DND-41 (cell line): ENCODE measurements around the gene GRIA1.

Experiments used
- EZH2 ChIP-seq: IDR thresholded peaks from 3 replicates; pipeline ENCODE4 v1.6.1; 2012; ENCODE audit warnings: borderline replicate concordance, low read depth, mild to moderate bottlenecking, moderate library complexity, low read length, inconsistent platforms; ENCODE audit not compliant: severe bottlenecking
- TF ChIP-seq, protein P1 (sequence below): IDR thresholded peaks from 2 replicates; pipeline ENCODE4 v1.5.1; 2012; ENCODE audit warnings: borderline replicate concordance, low read length, moderate library complexity, mild to moderate bottlenecking; ENCODE audit not compliant: poor library complexity, severe bottlenecking; ENCODE audit errors: extremely low read depth

DNA sequence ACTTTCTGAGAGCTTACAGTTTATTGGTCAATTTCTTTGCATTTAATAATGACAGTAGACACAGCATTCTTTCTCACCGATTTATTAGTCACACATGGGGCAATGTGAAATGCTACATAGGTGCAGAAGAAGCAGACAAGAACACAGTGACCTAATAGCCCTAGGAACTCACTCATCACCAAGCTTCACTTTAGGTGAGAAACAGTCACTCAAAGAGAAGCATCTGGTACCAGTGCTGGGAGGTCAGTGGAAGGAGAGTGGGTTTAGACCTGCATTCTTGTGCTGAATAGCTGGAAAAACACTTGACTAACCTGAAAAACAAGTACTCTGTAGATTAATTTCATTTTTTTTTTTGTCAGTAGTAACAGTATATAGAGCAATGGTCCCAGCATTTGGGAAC lies 179.6 kb downstream of the GRIA1 start:
- TF ChIP-seq, protein P1, sequence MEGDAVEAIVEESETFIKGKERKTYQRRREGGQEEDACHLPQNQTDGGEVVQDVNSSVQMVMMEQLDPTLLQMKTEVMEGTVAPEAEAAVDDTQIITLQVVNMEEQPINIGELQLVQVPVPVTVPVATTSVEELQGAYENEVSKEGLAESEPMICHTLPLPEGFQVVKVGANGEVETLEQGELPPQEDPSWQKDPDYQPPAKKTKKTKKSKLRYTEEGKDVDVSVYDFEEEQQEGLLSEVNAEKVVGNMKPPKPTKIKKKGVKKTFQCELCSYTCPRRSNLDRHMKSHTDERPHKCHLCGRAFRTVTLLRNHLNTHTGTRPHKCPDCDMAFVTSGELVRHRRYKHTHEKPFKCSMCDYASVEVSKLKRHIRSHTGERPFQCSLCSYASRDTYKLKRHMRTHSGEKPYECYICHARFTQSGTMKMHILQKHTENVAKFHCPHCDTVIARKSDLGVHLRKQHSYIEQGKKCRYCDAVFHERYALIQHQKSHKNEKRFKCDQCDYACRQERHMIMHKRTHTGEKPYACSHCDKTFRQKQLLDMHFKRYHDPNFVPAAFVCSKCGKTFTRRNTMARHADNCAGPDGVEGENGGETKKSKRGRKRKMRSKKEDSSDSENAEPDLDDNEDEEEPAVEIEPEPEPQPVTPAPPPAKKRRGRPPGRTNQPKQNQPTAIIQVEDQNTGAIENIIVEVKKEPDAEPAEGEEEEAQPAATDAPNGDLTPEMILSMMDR: no peak
- no peak for TF ChIP-seq EZH2
